Astrocyte (in vitro differentiated cells and primary cell): ENCODE results near the gene NINJ1. TPM values are rescaled to one million over a fixed set of nuclear protein-coding genes. Genes with fewer than 3 reads are reported as not detected.

Source experiments
- DNase-seq: peaks from one replicate; pipeline ENCODE4 v3.0.0-alpha.2; 2010; ENCODE audit warnings: low read depth
- FAIRE-seq: peaks from 2 replicates; lab custom pipeline; 2011; peaks lifted over from hg19 to GRCh38; lab: Jason Lieb, UNC
- H2AFZ ChIP-seq: 2 replicates; pipeline ENCODE4 v1.6.0; 2012; ENCODE audit warnings: low read depth, low read length, inconsistent platforms
- H3K27ac ChIP-seq: 2 replicates; pipeline ENCODE4 v1.5.1; 2011; ENCODE audit warnings: low read depth, low read length, inconsistent platforms
- H3K27me3 ChIP-seq: 2 replicates; pipeline ENCODE4 v1.6.0; 2011; ENCODE audit warnings: low read length, inconsistent platforms; ENCODE audit not compliant: insufficient read depth
- H3K36me3 ChIP-seq: 2 replicates; pipeline ENCODE4 v1.5.1; 2011; ENCODE audit warnings: low read length, inconsistent platforms; ENCODE audit not compliant: insufficient read depth
- H3K4me1 ChIP-seq: 2 replicates; pipeline ENCODE4 v1.5.1; 2011; ENCODE audit warnings: low read length, inconsistent platforms; ENCODE audit not compliant: insufficient read depth
- H3K4me2 ChIP-seq: 2 replicates; pipeline ENCODE4 v1.6.0; 2012; ENCODE audit warnings: low read length, inconsistent platforms
- H3K4me3 ChIP-seq: 2 replicates; pipeline ENCODE4 v1.5.1; 2011; ENCODE audit warnings: low read depth, mild to moderate bottlenecking, low read length, inconsistent platforms; ENCODE audit not compliant: insufficient read depth
- H3K79me2 ChIP-seq: 2 replicates; pipeline ENCODE4 v1.6.0; 2012; ENCODE audit warnings: mild to moderate bottlenecking, low read length, inconsistent platforms; ENCODE audit not compliant: insufficient read depth
- H3K9ac ChIP-seq: 2 replicates; pipeline ENCODE4 v1.6.0; 2012; ENCODE audit warnings: mild to moderate bottlenecking, low read length, inconsistent platforms
- H3K9me3 ChIP-seq: 2 replicates; pipeline ENCODE4 v1.5.1; 2012; ENCODE audit warnings: low read depth, mild to moderate bottlenecking, low read length, inconsistent platforms; ENCODE audit not compliant: insufficient read depth
- H4K20me1 ChIP-seq: 2 replicates; pipeline ENCODE4 v1.6.0; 2012; ENCODE audit warnings: low read length, inconsistent platforms; ENCODE audit not compliant: insufficient read depth
- H3K27ac Mint-ChIP-seq: one replicate; pipeline ENCODE4 v1.8.0; 2021; ENCODE audit warnings: mild to moderate bottlenecking, mixed read lengths; ENCODE audit not compliant: unreplicated experiment
- H3K27me3 Mint-ChIP-seq: one replicate; pipeline ENCODE4 v1.8.0; 2021; ENCODE audit warnings: low read depth, mixed read lengths; ENCODE audit not compliant: unreplicated experiment
- H3K36me3 Mint-ChIP-seq: one replicate; pipeline ENCODE4 v1.8.0; 2021; ENCODE audit warnings: low read depth, mixed read lengths; ENCODE audit not compliant: unreplicated experiment
- H3K4me1 Mint-ChIP-seq: one replicate; pipeline ENCODE4 v1.8.0; 2021; ENCODE audit warnings: low read depth, mixed read lengths; ENCODE audit not compliant: unreplicated experiment
- H3K4me3 Mint-ChIP-seq: one replicate; pipeline ENCODE4 v1.8.0; 2021; ENCODE audit warnings: mild to moderate bottlenecking, moderate library complexity, mixed read lengths; ENCODE audit not compliant: unreplicated experiment
- H3K9me3 Mint-ChIP-seq: one replicate; pipeline ENCODE4 v1.8.0; 2021; ENCODE audit warnings: mild to moderate bottlenecking, mixed read lengths; ENCODE audit not compliant: unreplicated experiment
- EZH2 ChIP-seq: IDR thresholded peaks from 2 replicates; pipeline ENCODE4 v1.6.1; 2012; ENCODE audit warnings: mild to moderate bottlenecking, low read length, inconsistent platforms; ENCODE audit not compliant: insufficient read depth
- total RNA-seq: library from RNA; stranded (reverse); gene quantifications from 2 replicates; pipeline ENCODE4 v1.2.1, GENCODE V29; 2021
- TF ChIP-seq, protein P1 (sequence below): IDR thresholded peaks from 2 replicates; pipeline ENCODE4 v1.5.1; 2011; ENCODE audit warnings: low read depth, mild to moderate bottlenecking, inconsistent platforms, low read length, moderate library complexity; ENCODE audit not compliant: insufficient read depth

The NINJ1 gene
- total RNA-seq, 1 donor from 2014 or later = 28.3 TPM

DNA sequence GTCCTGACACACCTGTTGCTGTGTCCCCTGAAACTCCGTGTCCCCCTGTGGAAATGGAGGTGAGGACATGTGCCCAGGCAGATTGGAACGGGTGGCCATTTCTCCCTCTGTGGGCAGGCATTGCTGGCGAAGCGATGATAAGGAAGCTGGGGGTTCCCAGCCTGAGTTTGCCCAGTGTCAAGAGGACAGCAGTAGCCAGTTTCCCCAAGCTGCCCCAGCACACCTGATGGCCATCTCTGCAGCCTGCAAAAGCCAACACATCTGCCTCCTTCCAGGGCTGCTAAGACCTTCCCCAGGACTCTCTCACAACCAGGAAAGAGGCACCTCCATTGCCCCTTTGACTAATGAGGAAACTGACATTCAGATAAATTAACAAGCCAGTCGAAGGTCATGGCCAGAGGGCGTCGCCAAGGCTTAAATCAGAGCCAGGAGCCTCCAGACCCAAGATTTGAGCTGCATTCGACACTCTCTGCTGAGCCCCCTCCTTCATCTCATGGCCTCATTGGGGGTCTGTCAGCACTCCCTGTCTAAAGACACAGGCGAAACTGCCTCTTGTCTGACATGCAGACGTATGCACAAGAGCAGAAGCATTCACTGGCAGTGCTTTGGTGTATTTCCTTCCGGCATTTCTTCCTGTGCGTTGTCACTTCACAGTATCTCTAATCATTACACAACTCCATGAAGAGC, 39.5 kb upstream of the NINJ1 start:
- Histone ChIP-seq H3K79me2 (no peaks in the 10 kb centered on the region), H2AFZ (no peak overlapping the region), H3K27me3 (peaks cover 7% of the 10 kb centered on the region), H3K4me1 (no peaks in the 10 kb centered on the region), H3K4me3 (no peak overlapping the region), H3K4me2 (no peak overlapping the region), H4K20me1 (no peaks in the 10 kb centered on the region), H3K9ac (no peak overlapping the region), H3K36me3 (no peaks in the 10 kb centered on the region), H3K9me3 (no peaks in the 10 kb centered on the region), H3K27ac (no peak overlapping the region)
- H3K27ac Mint-ChIP-seq = no peak overlapping the region
- DNase-seq (no peak), FAIRE-seq (no peak)
- H3K36me3 Mint-ChIP-seq = no peaks in the 10 kb centered on the region
- TF ChIP-seq EZH2 = no peak
- TF ChIP-seq, protein P1, sequence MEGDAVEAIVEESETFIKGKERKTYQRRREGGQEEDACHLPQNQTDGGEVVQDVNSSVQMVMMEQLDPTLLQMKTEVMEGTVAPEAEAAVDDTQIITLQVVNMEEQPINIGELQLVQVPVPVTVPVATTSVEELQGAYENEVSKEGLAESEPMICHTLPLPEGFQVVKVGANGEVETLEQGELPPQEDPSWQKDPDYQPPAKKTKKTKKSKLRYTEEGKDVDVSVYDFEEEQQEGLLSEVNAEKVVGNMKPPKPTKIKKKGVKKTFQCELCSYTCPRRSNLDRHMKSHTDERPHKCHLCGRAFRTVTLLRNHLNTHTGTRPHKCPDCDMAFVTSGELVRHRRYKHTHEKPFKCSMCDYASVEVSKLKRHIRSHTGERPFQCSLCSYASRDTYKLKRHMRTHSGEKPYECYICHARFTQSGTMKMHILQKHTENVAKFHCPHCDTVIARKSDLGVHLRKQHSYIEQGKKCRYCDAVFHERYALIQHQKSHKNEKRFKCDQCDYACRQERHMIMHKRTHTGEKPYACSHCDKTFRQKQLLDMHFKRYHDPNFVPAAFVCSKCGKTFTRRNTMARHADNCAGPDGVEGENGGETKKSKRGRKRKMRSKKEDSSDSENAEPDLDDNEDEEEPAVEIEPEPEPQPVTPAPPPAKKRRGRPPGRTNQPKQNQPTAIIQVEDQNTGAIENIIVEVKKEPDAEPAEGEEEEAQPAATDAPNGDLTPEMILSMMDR = no peak
- H3K4me3 Mint-ChIP-seq = no peak overlapping the region
- peaks cover 3% of the 10 kb centered on the region for H3K9me3 Mint-ChIP-seq
- no peaks in the 10 kb centered on the region for H3K4me1 Mint-ChIP-seq
- peaks cover 47% of the 10 kb centered on the region for H3K27me3 Mint-ChIP-seq

DNA sequence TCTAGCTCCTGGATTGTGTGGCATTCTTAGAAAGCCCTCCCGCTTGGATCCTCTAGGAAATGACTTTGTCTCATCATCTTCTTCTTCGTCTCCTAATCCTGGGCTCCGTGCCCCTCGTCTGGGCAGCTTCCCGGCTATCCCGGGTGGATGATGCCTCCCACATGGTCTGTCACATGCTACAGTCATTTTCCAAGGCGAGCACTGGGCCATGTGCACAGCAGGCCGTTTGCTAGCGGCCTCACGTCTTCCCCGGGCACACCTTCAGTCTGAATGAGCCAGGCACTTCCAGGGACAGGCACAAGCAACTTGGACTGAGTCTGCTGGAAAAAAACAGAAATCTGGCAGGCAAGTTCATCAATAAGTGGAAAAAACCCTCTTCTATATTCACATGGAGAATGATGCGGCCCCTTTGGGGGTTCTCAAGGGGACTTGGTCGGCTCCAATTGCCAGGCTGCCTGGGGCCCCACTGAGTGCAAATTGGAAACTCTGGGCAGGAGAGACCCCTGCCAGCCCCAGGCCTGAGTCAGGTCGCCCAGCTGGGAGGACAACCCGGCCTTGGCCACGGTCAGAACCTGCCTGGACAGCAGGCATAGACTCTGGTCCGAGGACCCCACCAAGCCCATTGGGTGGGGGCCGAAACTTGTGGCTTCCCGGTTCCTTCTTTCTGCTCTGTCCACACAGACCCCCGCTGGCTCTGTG, 38.8 kb upstream of the NINJ1 start:
- Mint-ChIP-seq H3K4me3 (no peak overlapping the region), H3K4me1 (no peaks in the 10 kb centered on the region), H3K36me3 (no peaks in the 10 kb centered on the region), H3K27me3 (peaks cover 50% of the 10 kb centered on the region), H3K27ac (no peak overlapping the region), H3K9me3 (peaks cover 3% of the 10 kb centered on the region)
- H3K36me3 ChIP-seq = no peaks in the 10 kb centered on the region
- TF ChIP-seq, protein P1 = no peak
- TF ChIP-seq EZH2 = no peak
- no peaks in the 10 kb centered on the region for H4K20me1 ChIP-seq
- H3K9ac ChIP-seq = no peak overlapping the region
- no peak for FAIRE-seq
- H3K4me3 ChIP-seq = no peak overlapping the region
- H3K79me2 ChIP-seq = no peaks in the 10 kb centered on the region
- DNase-seq = no peak
- H3K27ac ChIP-seq = no peak overlapping the region
- no peaks in the 10 kb centered on the region for H3K9me3 ChIP-seq
- H3K4me1 ChIP-seq = no peaks in the 10 kb centered on the region
- H2AFZ ChIP-seq = no peak overlapping the region
- peaks cover 5% of the 10 kb centered on the region for H3K27me3 ChIP-seq
- no peak overlapping the region for H3K4me2 ChIP-seq
